ENCODE results near the gene SMARCAD1.

DNA sequence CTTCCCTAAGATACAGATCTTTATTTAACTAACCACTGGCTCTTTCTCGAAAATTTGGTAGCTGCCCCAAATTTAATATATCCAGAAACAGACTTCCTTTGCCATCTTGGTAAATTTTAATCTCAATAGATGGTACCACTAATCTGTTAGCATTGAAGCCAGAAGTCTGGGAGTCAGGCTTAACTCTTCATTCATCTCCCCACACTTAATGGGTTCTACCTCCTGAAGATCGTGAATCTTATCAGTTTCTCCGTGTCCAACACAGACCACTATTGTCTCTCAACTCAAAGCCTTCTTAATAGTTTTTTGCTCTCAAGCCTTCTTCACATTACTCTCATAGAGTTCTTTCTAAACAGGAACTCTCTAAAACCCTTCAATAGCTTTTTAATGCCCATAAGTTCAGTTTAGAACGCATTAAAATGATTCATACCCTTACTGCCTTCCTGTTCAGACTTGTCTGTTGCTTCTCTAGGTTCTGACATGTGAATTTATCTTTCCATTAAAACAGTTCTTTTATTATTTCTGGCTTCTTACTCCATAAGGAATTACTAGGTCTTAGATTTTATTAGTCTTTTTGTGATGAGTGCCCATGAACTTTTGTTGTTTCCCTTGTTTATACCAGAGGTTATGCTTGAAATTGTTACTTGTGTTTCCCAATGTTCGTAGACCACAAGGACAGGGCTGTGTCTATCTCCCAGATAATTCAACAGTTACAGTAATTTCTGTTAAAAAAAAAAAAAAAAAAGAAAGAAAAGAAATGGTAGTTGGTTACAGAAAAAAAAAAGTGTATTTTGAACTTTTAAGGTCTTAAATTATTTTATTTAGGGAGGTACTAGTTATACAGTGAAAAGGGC lies 54.7 kb downstream of the SMARCAD1 start:
- TF ChIP-seq, protein P1, sequence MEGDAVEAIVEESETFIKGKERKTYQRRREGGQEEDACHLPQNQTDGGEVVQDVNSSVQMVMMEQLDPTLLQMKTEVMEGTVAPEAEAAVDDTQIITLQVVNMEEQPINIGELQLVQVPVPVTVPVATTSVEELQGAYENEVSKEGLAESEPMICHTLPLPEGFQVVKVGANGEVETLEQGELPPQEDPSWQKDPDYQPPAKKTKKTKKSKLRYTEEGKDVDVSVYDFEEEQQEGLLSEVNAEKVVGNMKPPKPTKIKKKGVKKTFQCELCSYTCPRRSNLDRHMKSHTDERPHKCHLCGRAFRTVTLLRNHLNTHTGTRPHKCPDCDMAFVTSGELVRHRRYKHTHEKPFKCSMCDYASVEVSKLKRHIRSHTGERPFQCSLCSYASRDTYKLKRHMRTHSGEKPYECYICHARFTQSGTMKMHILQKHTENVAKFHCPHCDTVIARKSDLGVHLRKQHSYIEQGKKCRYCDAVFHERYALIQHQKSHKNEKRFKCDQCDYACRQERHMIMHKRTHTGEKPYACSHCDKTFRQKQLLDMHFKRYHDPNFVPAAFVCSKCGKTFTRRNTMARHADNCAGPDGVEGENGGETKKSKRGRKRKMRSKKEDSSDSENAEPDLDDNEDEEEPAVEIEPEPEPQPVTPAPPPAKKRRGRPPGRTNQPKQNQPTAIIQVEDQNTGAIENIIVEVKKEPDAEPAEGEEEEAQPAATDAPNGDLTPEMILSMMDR (IDR thresholded peaks at IDR 0.05) = no peak
- TF ChIP-seq POLR2A (IDR thresholded peaks at IDR 0.05) = no peak

Data from right lobe of liver (tissue), 4 donors.